Large intestine (tissue), 12 donors: Measurements from ENCODE around the gene JAGN1. TPM values are rescaled to one million over a fixed set of nuclear protein-coding genes. Genes with fewer than 3 reads are reported as not detected.
A peak's percentile ranks its signal among the peaks of the same experiment; 100 is the strongest.
"Not testable (repeated sequence)": the region's sequence is repeated elsewhere in the genome, so short reads cannot be mapped to it uniquely, and the experiment has no call there.

Source experiments
- DNase-seq, 2 donors: peaks; one replicate each; pipeline versions ENCODE4 v3.0.0 to v3.0.0-alpha.2; 2013
- H3K27ac ChIP-seq: one replicate; pipeline ENCODE4 v1.5.1; 2013; ENCODE audit warnings: low read length
- H3K27me3 ChIP-seq: 2 replicates; pipeline ENCODE4 v1.6.1; 2013; ENCODE audit warnings: low read length; ENCODE audit not compliant: control insufficient read depth, insufficient read depth
- H3K36me3 ChIP-seq: 2 replicates; pipeline ENCODE4 v1.6.1; 2013; ENCODE audit warnings: low read length; ENCODE audit not compliant: control insufficient read depth, insufficient read depth
- H3K4me1 ChIP-seq: one replicate; pipeline ENCODE4 v1.6.1; 2013; ENCODE audit warnings: low read length; ENCODE audit not compliant: control insufficient read depth, insufficient read depth
- H3K4me3 ChIP-seq: one replicate; pipeline ENCODE4 v1.5.1; 2013; ENCODE audit warnings: low read length
- H3K9me3 ChIP-seq: one replicate; pipeline ENCODE4 v1.6.1; 2013; ENCODE audit warnings: mild to moderate bottlenecking, low read depth, low read length, moderate library complexity; ENCODE audit not compliant: control insufficient read depth
- WGBS: methylation state at CpG from one replicate; pipeline ENCODE4 v1.1.5; 2013; ENCODE audit warnings: low lambda C conversion rate; ENCODE audit not compliant: insufficient coverage; 5-methylcytosine and 5-hydroxymethylcytosine counted together
- long read RNA-seq, 11 donors: transcript quantifications; one replicate each; lab custom pipeline, GENCODE V29; 2026
- polyA plus RNA-seq: library from polyadenylated mRNA; unstranded; fragments of 120-200 nt; gene quantifications from one replicate; pipeline ENCODE4 v1.2.1, GENCODE V29; 2013

The JAGN1 gene
- 49.5 TPM for polyA plus RNA-seq
- long read RNA-seq, donor 1, transcript JAGN1-201 (2 exons, 1,675 nt): major isoform, 25 of 40 reads
- long read RNA-seq, donor 1, partial matches to known transcripts: 15 of 40 reads
- long read RNA-seq, donor 1, other reads (novel, unspliced or antisense): 0 of 40 reads
- long read RNA-seq, donor 2, transcript JAGN1-201 (2 exons, 1,675 nt): major isoform, 56 of 71 reads
- long read RNA-seq, donor 2, partial matches to known transcripts: 15 of 71 reads
- long read RNA-seq, donor 2, other reads (novel, unspliced or antisense): 0 of 71 reads
- long read RNA-seq, donor 3: 0 reads
- long read RNA-seq, donor 4, partial matches to known transcripts: 0 of 3 reads
- long read RNA-seq, donor 4, other reads (novel, unspliced or antisense): 0 of 3 reads
- long read RNA-seq, donor 5, transcript JAGN1-201 (2 exons, 1,675 nt): major isoform, 28 of 29 reads
- long read RNA-seq, donor 5, partial matches to known transcripts: 0 of 29 reads
- long read RNA-seq, donor 5, other reads (novel, unspliced or antisense): 0 of 29 reads
- long read RNA-seq, donor 6, transcript JAGN1-201 (2 exons, 1,675 nt): major isoform, 45 of 45 reads
- long read RNA-seq, donor 6, partial matches to known transcripts: 0 of 45 reads
- long read RNA-seq, donor 6, other reads (novel, unspliced or antisense): 0 of 45 reads
- long read RNA-seq, donor 7, transcript JAGN1-201 (2 exons, 1,675 nt): major isoform, 12 of 12 reads
- long read RNA-seq, donor 7, partial matches to known transcripts: 0 of 12 reads
- long read RNA-seq, donor 7, other reads (novel, unspliced or antisense): 0 of 12 reads
- long read RNA-seq, donor 8, transcript JAGN1-201 (2 exons, 1,675 nt): major isoform, 71 of 71 reads
- long read RNA-seq, donor 8, partial matches to known transcripts: 0 of 71 reads
- long read RNA-seq, donor 8, other reads (novel, unspliced or antisense): 0 of 71 reads
- long read RNA-seq, donor 9, transcript JAGN1-201 (2 exons, 1,675 nt): major isoform, 35 of 36 reads
- long read RNA-seq, donor 9, partial matches to known transcripts: 0 of 36 reads
- long read RNA-seq, donor 9, other reads (novel, unspliced or antisense): 0 of 36 reads
- long read RNA-seq, donor 10, transcript JAGN1-201 (2 exons, 1,675 nt): major isoform, 51 of 51 reads
- long read RNA-seq, donor 10, partial matches to known transcripts: 0 of 51 reads
- long read RNA-seq, donor 10, other reads (novel, unspliced or antisense): 0 of 51 reads
- long read RNA-seq, donor 11, transcript JAGN1-201 (2 exons, 1,675 nt): major isoform, 33 of 33 reads
- long read RNA-seq, donor 11, partial matches to known transcripts: 0 of 33 reads
- long read RNA-seq, donor 11, other reads (novel, unspliced or antisense): 0 of 33 reads

DNA sequence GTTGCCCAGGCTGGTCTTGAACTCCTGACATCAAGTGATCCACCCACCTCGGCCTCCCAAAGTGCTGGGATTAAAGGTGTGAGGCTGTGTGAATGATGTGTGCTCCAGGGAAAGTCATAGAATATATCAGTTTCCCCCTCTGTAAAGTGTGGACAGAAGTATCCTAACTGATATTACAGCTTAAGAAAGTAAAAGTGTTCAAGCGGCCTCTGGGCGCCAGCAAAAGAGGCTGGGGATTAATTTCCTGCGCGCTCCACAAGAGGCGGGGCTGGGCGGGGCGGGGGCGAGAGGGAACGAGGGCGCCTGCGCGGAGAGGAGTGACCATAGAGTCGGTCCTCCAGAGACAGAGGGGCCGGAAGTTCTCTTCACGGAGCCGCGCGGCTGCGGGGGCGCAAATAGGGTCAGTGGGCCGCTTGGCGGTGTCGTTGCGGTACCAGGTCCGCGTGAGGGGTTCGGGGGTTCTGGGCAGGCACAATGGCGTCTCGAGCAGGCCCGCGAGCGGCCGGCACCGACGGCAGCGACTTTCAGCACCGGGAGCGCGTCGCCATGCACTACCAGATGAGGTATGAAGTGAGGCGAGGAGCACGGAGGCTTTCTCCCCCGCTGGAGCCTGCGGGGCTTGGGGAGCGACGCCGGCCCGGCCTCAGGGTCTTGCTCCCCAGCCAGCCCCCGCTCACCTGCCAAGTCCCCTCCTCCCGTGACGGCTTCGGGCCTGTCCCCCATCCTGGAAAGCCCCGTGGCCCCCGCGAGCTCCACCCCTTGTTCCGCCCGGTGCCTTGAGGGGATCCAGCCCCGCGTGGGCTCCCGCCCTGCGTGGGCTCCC lies at the start of gene JAGN1:
Gene JAGN1 (plus strand): TSS at position 362 of the 823 bp plus-strand sequence. CDS start 113 bp downstream, at position 475.
- no peaks in the 10 kb centered on the region for H3K4me1 ChIP-seq
- no peaks in the 10 kb centered on the region for H3K27me3 ChIP-seq
- peaks cover 4% of the 10 kb centered on the region for H3K9me3 ChIP-seq
- peak within 1 kb of the TSS; percentile 95 for H3K4me3 ChIP-seq
- DNase-seq: peak; percentile 82 to 93
- peak within 1 kb of the TSS; percentile 86 for H3K27ac ChIP-seq
- peaks cover 15% of the 10 kb centered on the region for H3K36me3 ChIP-seq
- no CpG with 5 or more reads among the region's 62 CpGs for WGBS

DNA sequence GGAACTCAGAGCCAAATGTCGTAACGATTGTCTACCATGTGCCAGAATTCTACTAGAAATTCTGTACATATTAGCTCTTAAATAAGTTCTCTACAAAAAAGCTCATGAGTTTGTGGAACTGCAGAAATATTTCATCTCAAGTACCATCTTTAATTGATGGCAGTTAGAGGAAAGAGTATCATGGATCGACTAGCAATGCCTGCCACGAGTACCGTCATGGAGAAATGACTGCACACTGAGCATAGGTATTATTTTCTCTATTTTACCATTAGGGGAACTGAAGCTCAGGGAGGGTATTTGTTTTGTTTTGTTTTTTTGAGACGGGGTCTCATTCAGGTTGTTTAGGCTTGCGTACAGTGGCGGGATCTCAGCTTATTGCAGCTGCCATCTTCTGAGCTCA lies 49.4 kb upstream of the JAGN1 start:
- no peaks in the 10 kb centered on the region for H3K27me3 ChIP-seq
- peaks cover 7% of the 10 kb centered on the region for H3K4me1 ChIP-seq
- peaks cover 42% of the 10 kb centered on the region for H3K36me3 ChIP-seq
- no peak for DNase-seq
- no peak overlapping the region for H3K27ac ChIP-seq
- 100% methylated on average over 2 of the region's 8 CpGs for WGBS
- H3K9me3 ChIP-seq: no peaks in the 10 kb centered on the region
- no peak overlapping the region for H3K4me3 ChIP-seq

DNA sequence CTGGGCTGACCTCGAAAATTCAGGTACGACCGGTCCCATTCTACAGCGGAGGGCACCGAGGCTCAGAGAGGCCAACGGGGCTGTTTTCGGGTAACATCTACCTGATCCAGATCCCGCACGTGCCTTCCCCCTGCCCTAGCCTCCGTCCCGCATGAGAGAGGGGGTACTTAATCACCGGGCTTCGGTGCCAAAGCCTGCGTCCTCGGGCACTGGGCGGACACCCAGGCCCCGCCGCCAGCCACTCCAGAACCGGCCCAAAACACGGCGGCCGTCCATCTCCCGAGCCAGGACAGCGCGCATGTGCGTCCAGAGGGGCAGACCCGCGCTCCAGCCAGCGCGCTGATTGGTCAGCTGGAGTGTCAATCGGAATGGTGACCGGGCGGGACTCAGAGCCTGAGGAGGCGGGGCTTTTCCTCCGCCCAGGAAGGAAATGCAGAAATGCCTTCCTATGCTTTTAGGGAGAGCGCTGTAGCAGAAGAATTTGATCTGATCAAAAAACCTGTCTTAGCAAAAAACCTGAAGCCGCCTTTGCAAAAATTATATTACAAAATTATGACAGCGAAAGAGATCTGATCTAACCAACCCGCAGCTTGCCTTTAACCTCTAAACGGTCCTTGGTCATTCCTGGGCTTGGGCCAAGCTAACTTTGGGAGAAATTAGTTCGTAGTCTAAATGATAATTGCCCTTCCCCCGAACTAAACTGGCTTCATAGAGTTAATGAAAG lies 46.5 kb upstream of the JAGN1 start, which contains the start of gene RPUSD3:
Gene RPUSD3 (minus strand): TSS at position 294 of the 724 bp plus-strand sequence. CDS start 18 bp downstream, at position 276.
- Histone ChIP-seq H3K9me3 (peaks cover 2% of the 10 kb centered on the region), H3K27me3 (no peaks in the 10 kb centered on the region), H3K36me3 (peaks cover 30% of the 10 kb centered on the region), H3K4me3 (peak within 1 kb of the TSS; percentile 89), H3K4me1 (peaks cover 7% of the 10 kb centered on the region), H3K27ac (peak within 1 kb of the TSS; percentile 55)
- 0% methylated on average over 1 of the region's 42 CpGs for WGBS
- DNase-seq: peak; percentile 94 to 95

DNA sequence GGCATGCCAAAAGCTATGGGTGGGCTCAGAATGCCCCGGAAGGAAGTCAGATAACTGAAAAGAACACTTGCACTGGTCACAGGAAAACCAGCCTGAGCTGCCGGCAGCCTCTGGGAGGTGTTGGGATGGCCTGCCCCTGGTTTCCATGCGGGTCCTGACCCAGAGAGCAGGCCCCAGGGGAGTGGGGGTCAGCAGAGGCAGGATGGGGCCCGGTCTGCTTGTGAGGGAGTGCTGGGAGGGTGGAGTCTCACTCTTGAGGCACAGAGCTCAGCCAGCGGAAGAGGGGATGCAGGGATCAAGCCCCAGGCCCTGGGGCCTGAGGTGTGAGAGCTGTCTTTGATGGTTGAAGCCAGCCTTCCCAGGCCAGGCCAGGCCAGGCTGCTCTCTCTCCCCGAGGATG lies 44.2 kb upstream of the JAGN1 start:
- WGBS: no CpG with 5 or more reads among the region's 6 CpGs
- H3K27me3 ChIP-seq: no peaks in the 10 kb centered on the region
- H3K27ac ChIP-seq: no peak overlapping the region
- no peak for DNase-seq
- peaks cover 7% of the 10 kb centered on the region for H3K4me1 ChIP-seq
- peaks cover 11% of the 10 kb centered on the region for H3K36me3 ChIP-seq
- H3K4me3 ChIP-seq: no peak overlapping the region
- H3K9me3 ChIP-seq: peaks cover 2% of the 10 kb centered on the region

DNA sequence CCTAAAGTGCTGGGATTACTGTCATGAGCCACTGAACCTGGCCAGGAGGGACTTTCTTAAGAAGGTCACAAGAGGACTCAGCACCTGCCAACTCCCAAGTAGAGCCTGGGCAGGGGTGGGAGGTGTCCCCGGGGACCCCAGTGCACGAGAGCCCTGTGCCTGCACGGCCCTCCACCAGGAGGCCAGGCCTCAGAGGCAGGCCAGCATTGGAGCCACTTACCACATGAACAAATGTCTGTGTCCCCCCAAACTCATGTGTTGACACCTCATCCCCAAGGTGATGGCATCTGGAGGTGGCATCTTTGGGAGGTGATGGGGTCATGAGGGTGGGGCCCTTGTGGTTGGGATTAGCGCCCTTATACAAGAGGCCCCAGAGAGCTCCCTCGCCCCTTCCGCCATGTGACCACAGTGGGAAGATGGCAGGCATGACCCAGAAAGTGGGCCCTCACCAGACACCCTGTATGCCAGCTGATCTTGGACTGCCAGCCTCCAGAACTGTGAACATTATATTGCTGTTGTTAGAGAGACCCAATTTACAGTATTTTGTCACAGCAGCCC lies 43.4 kb upstream of the JAGN1 start:
- H3K27ac ChIP-seq: no peak overlapping the region
- no peak for DNase-seq
- no peak overlapping the region for H3K4me3 ChIP-seq
- H3K36me3 ChIP-seq: peaks cover 3% of the 10 kb centered on the region
- H3K27me3 ChIP-seq: no peaks in the 10 kb centered on the region
- peaks cover 7% of the 10 kb centered on the region for H3K4me1 ChIP-seq
- no CpG with 5 or more reads among the region's 6 CpGs for whole genome bisulfite sequencing
- peaks cover 2% of the 10 kb centered on the region for H3K9me3 ChIP-seq

DNA sequence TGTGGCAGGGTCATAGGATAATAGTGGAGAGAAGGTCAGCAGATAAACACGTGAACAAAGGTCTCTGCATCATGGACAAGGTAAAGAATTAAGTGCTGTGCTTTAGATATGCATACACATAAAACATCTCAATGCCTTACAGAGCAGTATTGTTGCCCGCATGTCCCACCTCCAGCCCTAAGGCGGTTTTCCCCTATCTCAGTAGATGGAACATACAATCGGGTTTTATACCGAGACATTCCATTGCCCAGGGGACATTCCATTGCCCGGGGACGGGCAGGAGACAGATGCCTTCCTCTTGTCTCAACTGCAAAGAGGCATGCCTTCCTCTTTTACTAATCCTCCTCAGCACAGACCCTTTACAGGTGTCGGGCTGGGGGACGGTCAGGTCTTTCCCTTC lies 42.5 kb upstream of the JAGN1 start:
- DNase-seq, H3K4me1 ChIP-seq, H3K27ac ChIP-seq, H3K36me3 ChIP-seq, H3K4me3 ChIP-seq, H3K9me3 ChIP-seq, H3K27me3 ChIP-seq: not testable (repeated sequence)
- no CpG with 5 or more reads among the region's 9 CpGs for WGBS

DNA sequence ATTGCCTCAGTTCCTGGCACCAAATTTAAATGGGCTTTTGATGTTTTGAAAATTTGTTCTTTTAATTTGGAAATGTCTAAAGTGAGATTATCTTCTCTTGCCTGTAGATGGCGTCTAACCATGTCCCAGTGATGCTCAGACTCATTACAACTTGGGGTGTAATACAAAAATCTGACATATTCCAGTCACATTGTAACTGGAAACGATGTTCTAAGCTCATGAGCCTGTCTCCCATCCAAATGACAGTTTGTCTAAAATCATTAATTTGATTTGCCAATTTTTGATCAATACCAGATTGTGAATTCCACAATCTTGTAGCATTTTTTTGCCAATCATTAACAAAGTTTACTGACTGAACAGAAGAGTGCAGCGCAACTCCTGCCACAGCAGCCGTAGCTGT lies 41.5 kb upstream of the JAGN1 start:
- not testable (repeated sequence) for H3K36me3 ChIP-seq, H3K27ac ChIP-seq, DNase-seq, H3K4me3 ChIP-seq, H3K9me3 ChIP-seq, H3K27me3 ChIP-seq, H3K4me1 ChIP-seq
- WGBS: no CpG with 5 or more reads among the region's 4 CpGs

DNA sequence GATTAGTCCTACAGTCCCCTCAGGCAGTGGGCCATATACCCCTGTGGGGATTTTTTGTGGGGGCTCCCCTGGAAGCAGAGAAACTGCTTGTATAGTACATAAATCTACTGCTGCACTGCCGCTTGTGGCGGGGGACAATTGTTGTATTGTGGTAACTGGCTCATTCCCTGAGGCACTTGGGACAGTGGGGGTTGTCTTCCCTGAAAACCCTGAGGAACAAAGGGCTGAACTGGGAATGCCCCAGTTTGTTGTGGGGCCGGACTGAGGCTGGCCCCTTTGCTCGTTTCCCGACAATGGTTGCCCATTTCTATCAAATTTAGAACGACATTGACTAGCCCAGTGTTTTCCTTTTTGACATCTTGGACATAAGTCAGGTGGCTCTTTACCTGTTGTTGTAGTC lies 39.0 kb upstream of the JAGN1 start:
- H3K4me3 ChIP-seq, H3K4me1 ChIP-seq, DNase-seq, H3K36me3 ChIP-seq, H3K27me3 ChIP-seq, H3K27ac ChIP-seq, H3K9me3 ChIP-seq: not testable (repeated sequence)
- no CpG with 5 or more reads among the region's 6 CpGs for WGBS

DNA sequence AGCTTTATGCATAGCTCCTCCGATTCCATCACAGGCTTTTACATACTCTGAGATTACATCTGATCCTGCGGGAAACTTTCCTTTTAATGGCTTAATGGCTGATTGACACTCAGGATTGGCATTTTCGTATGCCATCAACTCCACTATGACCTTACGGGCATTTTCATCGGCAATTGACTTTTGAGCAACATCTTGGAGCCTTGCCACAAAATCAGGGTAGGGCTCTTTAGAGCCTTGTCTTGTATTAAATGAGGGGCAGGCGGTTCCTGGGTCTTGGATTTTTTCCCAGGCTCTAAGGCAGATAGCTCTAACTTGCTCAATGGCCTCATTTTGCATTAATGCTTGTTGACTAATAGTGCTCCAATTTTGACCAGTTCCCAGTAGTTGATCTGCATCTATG lies 38.5 kb upstream of the JAGN1 start:
- WGBS: no CpG with 5 or more reads among the region's 6 CpGs
- DNase-seq: not testable (repeated sequence)

More for the DNA sequence above, 38.5 kb upstream of the JAGN1 start:
- H3K9me3 ChIP-seq, H3K4me3 ChIP-seq, H3K27me3 ChIP-seq, H3K36me3 ChIP-seq, H3K27ac ChIP-seq, H3K4me1 ChIP-seq: not testable (repeated sequence)
